ENCODE measurements around the gene ATMIN.
A peak's percentile ranks its signal among the peaks of the same experiment; 100 is the strongest.

ATMIN gene

DNA sequence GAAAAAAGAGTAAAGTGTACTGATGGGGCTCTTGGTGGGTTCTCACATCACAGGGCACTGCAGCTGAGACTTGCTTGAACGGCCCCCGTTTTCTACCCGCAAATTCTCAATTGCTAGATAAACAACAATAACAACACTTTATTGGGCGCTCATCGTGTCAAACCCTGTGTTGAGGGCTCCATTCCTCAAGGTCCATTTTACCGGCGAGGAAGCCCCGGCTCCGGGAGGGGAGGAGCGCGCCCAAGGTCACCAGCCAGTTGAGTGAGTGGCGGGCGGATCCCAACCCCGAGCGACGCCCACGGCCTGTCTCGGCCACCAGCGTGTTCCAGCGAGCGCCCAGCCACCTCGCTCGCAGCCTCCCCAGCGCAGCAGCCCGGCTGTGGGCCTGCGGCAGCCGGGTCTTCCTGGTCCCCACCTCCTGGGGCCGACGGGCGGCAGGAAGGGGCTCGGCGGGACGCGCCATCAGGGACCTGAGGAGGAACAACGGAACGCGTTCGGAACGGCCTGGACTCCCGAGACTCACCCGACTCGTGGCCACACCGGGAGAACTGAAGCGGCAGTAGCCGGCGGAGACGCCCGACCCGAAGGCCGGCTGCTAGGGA, 29.3 kb upstream of the ATMIN start:
- peak; percentile 71 for DNase-seq

DNA sequence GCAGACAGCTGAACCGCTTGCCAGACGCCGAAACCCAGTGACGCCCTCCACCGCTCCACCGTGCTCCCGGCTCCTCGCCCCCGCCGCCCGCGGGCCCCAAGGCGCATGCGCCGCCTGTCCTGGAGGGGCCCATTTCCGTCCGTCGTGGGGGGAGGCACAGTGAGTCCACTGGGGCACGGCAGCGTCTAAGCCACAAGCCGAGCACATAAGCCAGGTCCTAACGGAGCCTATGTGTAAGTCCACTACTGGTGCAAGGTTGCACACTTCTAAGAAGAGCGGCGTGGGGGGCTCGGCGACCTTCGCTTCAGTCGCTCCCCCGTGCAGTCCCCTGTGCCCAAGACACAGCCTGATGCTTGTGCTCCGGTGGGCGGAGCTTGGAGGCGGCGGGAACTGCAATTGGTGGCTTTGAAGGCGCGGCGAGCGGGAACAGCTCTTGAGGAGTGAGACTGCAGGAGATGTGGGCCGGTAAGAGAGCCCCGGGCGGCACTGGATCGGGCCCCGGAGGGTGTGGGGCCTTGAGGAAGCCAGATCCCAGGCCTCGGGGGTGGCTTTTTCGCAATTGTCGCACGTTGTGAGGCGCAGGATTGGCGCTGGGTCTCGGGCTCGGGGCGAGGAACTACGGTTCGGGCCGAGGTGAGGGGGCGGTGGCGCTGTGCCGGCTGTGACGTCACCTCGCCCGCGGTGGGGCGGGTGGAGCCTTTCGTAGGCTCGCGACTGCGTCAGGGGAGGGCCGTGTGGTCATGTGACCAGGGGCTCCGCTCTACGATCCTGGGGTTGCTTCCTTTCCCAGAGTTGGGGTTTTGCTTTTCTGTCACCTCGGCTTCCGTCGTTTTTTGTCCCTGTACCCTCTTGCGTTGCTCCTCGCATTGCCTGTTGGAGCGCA, 28.6 kb upstream of the ATMIN start, which contains the start of the genes CENPN and CMC2:
CENPN (plus strand) TSS at position 402 of the 883 bp plus-strand sequence. CDS start 4,726 bp downstream, outside the sequence.
CMC2 (minus strand) TSS at position 73 of the 883 bp plus-strand sequence. CDS start 9,491 bp downstream, outside the sequence.
- peak; percentile 98 for DNase-seq

DNA sequence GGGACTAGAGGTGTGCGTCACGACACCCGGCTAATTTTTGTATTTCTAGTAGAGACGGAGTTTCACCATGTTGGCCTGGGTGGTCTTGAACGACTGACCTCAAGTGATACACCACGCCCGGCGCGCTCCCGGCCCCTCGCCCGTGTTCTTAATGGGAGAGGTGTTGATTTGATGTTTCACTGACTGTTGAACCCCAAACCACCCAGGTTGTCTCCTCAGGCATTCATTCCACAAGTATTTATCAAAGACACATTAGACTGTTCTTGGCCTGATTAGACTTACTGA, 27.2 kb upstream of the ATMIN start:
- no peak for DNase-seq

DNA sequence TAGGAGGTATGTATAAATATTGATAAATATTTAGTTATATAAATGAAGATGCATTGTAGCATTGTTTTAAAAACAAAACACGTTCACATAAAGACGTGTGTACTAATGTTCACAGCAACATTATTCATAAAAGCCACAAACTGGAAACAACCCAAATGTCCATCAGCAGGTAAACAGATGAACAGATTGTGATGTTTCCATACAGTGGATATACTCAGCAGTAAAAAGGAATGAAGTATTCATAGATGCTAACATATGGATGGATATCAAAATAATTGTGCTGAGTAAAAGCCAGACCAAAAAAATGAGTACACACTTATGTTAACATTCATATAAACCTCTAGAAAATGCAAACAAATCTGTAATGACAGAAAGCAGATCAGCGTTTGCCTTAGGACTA, 22.7 kb upstream of the ATMIN start:
- no peak for DNase-seq

DNA sequence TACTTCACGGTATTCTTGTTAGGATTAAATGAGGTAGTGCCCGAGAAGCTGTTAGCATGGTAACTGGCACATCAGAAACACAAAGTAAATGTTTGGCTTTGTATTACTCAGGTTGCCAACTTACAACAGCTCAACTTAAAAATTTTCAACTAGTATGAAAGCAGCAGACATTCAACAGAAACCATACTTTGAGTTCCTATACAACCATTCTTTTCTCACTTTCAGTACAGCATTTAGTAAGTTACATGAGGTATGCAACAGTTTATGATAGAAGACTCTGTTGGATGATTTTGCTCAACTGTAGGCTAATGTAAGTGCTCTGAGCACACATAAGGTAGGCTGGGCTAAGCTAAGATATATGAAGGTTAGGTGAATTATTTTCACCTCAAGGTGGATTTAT, 21.0 kb upstream of the ATMIN start:
- no peak for DNase-seq

DNA sequence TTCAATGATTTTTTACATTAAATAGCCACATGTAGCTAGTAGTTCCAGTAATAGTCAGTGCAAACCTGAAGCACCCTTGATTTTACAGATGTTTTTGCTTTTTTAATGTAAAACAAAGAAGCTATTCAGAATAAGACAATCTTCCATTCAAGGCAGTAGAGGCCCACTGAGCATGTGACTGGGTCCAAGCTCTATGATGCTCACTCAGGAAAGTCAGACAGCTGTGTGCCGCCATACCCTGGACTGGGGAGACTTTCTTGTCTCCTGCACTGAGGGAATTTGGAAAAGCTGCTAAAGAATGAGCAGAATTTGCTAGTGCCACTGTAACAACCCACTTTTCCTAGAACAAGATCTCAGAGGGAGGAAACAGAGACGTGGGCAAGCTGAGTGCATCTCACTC, 17.1 kb upstream of the ATMIN start:
- no peak for DNase-seq

DNA sequence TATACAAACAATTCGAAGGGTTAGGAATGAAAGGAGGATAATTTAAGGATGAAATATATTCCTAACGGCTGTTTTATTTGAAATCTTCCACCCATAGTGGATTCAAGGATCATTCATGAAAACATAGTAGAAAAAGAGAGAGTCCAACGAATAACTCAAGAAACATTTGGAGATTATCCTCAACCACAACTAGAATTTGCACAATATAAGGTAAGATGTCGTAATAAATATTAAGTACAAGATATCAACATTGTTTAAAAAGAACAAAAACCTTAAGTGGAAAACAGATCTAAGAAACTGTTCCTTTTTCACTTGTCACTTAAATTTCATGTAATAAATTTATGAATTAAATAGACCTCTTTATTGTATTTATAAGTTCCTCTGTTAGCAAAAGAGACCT, 9.2 kb upstream of the ATMIN start:
- DNase-seq = no peak

DNA sequence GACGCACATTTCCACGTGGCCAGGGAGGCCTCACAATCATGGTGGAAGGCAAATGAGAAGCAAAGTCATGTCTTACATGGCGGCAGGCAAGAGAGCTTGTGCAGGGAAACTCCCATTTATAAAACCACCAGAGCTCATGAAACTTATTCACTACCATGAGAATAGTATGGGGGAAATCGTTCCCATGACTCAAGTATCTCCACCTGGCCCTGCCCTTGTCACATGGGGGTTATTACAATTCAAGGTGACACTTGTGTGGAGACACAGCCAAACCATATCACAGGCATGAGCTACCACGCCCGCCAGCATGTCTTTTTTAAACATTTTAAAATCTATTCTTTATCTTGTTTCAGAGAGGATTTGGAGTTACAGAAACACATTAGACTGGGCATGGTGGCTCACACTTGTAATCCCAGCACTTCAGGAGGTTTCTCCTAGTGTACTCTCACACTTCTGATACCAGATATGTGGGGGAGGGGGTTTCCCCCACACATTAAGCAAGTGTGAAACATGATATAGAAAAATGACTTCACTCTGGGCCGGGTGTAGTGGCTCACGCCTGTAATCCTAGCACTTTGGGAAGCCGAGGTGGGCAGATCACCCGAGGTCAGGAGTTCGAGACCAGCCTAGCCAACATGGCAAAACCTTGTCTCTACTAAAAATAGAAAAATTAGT, 5.6 kb upstream of the ATMIN start:
- DNase-seq = no peak

DNA sequence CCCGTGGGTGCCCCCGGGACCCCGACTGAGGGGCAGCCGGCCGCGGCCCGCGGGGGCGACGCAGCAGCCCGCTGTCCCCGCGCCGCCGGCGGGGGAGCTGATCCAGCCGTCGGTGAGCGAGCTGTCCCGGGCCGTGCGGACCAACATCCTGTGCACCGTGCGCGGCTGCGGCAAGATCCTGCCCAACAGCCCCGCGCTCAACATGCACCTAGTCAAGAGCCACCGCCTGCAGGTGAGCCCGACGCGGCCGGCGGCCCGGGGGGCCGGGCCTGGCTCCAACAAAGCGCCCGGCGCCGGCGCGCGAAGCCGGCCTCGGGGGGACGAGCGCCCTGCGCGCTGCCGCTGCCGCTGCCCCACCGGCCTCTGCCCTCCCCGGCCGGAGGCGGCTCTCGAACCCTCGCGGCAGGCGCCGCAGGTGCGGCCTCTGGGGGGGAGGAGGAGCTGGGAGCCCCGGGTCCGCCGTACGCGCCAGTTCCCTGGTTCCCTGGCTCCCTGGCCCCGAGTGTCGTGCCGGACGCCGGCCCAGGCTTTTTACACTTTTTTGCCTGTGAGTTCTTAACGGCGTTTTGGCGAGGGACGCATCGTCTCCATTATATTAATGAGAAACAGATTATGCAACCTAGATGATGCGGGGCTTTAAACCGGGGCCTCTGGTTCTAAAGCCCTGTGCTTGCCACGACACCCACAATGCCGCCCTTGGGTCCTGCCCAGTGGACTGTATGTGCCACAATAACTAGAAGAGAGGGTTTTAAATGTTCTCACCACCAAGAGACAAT, 521 bp downstream of the ATMIN start:
- peak; percentile 63 for DNase-seq

DNA sequence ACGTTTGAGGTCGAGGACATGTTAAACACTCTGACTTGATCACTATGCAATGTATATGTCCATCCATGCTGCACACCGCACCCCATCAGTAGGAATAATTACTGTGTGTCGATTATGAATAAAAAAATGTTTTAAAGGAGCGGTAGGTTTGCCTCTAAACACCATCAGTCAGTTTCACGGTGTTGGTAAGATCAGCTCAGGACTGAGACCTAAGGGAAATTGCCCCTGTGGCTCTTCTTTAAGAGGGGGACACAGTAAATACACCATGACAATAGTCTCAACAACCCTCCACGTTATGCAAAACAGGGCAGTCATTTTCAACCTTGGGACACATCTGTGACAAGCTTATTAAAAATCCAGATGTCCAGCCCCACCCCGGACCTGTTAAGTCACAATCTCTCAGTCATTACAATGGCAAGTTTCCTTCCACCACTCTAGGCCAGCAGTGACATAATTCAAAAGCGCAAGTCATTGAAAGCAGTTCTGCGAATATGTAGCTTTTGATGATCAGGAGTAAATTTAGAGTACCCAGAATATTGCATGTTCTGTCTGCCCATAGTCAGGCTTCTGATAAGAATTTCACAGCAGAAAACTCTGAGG, 1.2 kb downstream of the ATMIN start:
- DNase-seq = no peak

DNA sequence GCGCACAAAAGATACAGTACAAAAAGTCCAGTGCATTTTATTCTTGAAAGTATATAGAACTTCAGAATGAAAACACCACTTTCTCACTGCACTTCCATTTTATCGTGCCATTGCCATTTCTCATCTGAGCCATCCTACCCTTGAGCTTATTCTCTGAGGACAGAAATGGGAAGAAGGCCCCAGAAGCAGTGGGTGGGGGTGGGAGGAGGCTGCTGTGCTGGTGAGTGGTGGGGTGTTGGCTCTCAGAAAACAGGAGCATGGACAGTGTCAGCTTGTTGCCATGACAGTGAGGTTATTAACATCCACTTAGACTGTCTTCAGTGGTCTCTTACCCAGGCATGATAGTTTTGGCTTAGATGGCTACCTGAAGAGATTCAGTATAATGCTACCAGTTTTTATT, 4.5 kb downstream of the ATMIN start:
- DNase-seq = no peak

DNA sequence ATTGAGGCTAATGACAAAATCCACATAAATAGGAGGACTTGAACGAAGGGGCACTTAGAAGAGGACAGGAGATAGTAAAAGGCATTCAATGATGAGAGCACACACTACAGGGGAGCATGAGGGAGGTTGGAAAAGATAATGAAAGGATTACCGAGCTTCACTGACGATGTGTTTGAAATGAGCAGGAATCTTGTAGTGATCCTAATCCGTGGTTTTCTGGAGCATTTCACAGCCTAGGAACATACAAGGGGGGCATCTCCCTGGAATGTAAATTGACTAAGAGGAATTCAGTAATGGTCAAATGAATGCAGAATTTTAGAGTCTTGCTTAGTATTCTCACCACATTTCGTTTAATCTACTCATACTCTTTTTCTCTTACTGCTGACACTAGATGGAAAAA, 5.2 kb downstream of the ATMIN start:
- DNase-seq = no peak

DNA sequence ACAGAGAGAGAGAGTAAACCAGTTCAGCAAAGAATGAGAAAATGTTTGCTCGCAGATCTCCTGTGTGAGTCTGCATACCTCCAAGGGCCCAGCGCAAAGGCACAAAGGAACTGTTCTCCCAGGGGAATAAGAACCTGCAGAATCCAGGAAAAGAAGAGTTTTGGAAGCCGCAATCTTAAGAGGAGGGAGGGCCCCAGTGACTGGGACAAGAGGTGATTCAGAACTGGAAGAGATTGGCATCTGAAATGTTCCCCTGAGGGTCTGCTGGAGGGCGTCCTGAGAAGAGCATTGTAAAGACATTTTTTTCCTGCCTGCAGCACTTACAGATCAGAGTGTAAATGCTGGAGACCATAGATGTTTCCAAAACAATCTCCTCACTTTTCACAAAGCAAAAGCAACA, 6.1 kb downstream of the ATMIN start:
- DNase-seq = no peak

DNA sequence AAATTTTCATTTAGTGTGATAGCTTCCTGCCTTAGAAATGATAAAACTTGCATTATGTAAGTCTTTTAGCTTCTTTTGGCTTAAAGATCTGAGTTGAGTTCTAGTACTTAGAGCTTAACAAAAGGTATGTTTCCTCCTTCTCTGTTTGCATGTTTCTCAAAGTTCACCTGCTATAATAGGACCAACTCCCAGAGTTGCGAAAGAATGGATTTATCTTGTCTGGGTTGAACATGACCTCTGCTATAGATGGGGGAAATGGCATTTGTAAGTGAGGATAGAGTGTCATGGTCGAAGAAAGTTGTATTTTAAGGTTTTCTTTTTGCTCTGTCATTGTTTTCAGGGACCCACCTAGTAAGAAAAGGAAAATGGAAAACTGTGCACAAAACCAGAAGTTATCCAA, 7.2 kb downstream of the ATMIN start:
- DNase-seq = no peak

DNA sequence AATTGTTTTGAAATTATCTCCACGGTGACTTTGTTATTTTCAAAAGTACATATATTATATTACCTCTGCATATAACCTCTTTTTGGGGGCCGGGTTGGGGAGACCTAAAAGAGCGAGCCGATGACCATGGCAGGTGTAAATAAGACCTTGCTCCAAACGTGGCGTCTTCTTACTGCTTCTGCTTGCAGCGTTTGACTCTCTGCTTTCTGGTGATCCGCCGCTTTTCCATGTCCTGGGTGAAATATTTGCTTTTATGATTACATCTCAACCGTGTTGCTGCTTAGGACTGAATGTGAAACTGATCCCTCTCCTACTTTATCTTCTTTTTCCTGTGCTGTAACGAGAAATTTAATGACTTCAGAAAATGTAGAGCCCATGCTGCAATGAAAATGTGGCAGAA, 18.1 kb downstream of the ATMIN start:
- no peak for DNase-seq

DNA sequence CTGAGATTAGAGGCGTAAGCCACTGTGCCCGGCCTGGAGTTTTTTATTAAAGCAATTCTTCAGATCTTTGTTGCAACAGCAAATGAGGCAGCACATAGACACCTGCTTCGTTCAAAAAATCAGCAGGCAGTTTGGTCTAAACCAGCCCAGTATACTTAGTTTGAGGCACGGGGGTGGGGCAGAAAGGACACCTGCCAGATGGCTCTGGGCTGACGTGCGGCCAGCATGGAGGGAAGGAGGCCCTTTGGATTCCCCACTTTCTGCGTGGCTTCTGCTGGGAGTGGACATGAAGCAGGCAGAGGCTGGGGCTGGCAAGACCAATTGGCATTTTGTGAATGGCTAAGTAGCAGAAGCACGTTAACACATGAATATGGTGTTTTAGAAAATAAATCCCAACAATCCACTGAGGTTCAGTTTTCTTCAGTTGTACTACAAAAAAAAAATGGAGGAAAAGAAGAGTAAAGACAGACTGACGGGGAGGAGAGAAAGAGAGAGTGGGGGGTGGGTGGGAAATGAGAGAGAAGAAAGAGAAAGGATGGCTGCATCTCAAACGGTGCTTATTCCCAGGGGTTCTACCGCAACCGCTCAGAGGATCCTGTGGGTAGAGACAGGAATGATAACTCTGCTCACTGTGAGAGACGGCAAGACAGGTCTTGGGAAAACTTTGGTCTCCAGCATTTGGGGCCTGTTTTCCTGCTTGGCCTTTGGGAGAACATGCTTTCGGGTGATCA, 25.1 kb downstream of the ATMIN start:
- DNase-seq = no peak

DNA sequence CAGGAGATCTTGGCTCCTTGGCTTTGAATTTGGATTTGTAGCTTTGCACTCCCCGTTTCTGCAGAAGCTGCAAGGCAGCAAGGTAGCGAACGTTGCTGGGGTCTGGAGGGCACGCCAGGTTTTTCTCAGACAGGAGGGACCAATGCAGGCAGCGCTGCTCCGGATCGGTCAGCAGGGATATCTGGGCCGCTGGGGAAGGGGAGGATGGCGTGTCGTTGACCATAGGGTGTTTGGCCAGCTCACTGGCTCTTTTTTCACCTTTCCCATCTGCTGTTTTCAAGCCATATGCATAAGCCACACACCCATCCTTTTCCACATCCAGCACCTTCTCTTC, 25.6 kb downstream of the ATMIN start:
- no peak for DNase-seq

DNA sequence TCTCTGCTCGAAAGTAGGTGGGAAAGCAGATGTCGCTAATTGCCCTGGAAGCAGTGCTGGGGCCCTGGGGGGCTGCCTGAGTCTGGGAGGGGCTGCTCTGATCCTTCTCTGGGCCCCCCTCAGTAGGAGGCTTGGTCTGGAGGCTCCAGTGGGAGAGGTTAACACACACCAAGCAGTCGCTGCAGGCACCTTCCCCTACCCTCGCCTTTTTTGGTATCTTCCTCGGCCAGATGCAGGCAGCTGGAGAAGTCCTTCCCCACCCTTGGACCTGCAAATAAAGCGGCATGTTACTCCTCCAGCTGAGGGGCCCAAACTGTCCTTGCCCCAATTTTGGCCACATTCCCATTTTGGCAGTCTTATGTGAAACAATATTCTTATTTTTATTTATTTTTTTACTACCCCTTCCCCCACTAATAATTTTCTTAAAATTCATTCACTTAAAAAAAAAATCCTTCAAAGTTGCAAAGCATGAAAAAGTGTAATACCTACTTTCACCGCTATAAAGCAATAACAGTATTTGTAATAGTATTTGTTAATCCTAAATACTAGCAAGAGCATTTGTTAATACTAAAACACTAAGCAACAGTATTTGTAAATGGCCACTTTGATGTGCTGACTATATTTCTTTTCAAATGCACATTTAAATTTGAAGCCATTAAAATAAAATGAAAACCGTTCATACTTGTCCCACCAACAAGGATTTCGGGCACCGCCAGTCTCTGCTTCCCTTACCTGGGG, 26.4 kb downstream of the ATMIN start:
- no peak for DNase-seq

DNA sequence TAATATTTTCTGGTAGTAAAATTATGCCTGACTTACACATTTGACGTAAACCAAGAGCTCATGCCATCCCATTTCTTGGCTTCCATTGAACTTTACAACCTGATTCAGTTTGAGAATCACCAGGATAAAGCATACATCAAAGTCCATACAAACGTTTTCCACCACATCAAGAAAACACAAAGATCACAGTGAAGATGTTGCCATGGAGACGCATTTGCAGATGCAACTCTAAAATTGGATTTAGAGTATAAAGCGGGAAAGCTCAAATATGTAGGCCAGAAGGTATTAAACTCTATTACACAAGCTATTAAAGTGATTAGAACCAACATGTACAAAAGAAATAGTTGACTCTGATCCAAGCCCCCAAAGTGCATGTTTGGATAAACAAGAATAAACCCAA, 31.0 kb downstream of the ATMIN start:
- DNase-seq = no peak

DNA sequence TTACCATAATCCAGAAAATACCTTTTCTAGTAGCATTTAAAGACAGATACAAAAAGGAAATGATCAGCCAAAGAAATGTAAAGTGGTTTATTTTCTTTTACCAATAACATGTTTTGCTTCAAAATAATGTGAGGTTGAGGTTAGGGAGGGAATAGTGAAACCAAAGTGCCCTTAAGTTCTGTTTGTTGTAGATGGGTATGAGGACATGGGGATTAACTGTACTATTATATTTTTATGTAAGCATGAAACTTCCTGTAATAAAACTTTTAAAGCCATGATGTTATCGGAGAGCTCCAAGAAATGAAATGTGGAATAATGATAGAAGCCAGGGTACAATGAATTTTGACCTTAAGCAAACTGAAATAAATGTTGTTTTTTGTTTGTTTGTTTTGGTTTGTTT, 31.5 kb downstream of the ATMIN start:
- DNase-seq = no peak

DNA sequence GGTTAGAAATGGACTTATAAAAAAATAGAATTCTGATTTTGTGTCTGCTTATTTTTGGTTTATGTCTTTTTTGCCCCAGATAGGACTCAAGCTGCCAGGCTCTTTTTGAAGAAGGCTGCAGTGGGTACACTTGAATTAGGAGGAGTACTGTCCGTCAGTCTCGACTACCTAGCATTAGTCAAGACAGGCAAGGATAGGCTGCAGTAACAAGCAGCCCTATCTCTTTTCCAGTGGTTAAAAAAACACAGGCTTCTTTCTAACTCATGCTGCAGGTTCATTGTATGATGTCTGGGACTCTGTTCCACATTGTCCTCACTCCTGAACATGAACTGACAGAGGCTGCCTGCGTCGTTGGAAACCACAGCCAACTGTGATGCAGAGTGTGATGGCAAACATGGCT, 33.4 kb downstream of the ATMIN start:
- no peak for DNase-seq

DNA sequence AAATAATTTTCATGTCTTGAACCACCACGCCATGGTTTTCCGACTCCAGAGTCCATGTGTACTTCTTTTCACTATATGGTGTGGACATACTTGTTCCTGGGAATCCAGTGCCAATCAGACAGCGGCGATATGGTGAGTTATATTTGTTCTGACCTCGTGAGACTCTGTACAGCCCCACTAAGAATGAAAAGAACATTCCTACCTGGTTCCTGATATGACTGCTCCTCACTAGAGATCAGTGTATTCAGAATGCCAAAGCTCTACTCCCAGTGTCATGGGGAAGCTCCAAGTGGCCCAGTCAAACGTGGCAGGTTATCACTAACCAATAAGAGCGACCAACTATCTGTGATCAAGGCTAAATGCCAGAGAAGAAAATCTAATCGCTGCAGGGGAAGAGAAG, 35.3 kb downstream of the ATMIN start:
- DNase-seq = no peak

Data from CD4-positive, alpha-beta T cell treated with Interleukin-6 for 4 hours (primary cell).